IMR-90 (cell line): Measurements from ENCODE around the gene CFDP1. TPM values are rescaled to one million over a fixed set of nuclear protein-coding genes. Genes with fewer than 3 reads are reported as not detected.

Experiments
- ATAC-seq: fragments of 200-7000 bp; cut with Tn5 transposase; 2 replicates; pipeline ENCODE4 v1.9.1; 2020; ENCODE audit warnings: low read depth, mild to moderate bottlenecking, moderate library complexity
- BruUV-seq: library from RNA; stranded (reverse); fragments of 400-500 nt; replicated peaks from 2 replicates; lab custom pipeline; 2021; lab: Mats Ljungman, UMichigan
- CTCF ChIA-PET: fragments of 300-600 bp; formaldehyde crosslinking; extraction: SDS; loops from one replicate; lab custom pipeline; 2021; ENCODE audit warnings: antibody characterized with exemption; lab: Yijun Ruan, JAX
- POLR2A ChIA-PET: fragments of 300-600 bp; sonication (Branson Sonifier 250); formaldehyde crosslinking; loops from one replicate; lab custom pipeline; 2022; ENCODE audit warnings: antibody characterized with exemption; ENCODE audit not compliant: unreplicated experiment; lab: Charles Lee
- DNase-seq: peaks from one replicate; pipeline ENCODE4 v3.0.0; 2013
- H2AFZ ChIP-seq: replicated peaks from 2 replicates; pipeline ENCODE3; 2013; ENCODE audit warnings: low read length, mild to moderate bottlenecking; ENCODE audit not compliant: poor library complexity
- H2AK5ac ChIP-seq: 2 replicates; pipeline ENCODE4 v1.6.1; 2013; ENCODE audit warnings: low read depth, low read length, inconsistent platforms
- H2AK9ac ChIP-seq: replicated peaks from 2 replicates; pipeline ENCODE3; 2013; ENCODE audit warnings: mild to moderate bottlenecking, low read depth, low read length, moderate library complexity; ENCODE audit not compliant: poor library complexity
- H2BK120ac ChIP-seq: 2 replicates; pipeline ENCODE4 v1.6.1; 2013; ENCODE audit warnings: low read depth, low read length, inconsistent platforms
- H2BK15ac ChIP-seq: 3 replicates; pipeline ENCODE4 v1.6.1; 2013; ENCODE audit warnings: low read depth, low read length, inconsistent platforms
- H2BK20ac ChIP-seq: 2 replicates; pipeline ENCODE4 v1.6.1; 2013; ENCODE audit warnings: low read depth, mild to moderate bottlenecking, inconsistent platforms, low read length, moderate library complexity
- H2BK5ac ChIP-seq: 2 replicates; pipeline ENCODE4 v1.6.1; 2013; ENCODE audit warnings: mild to moderate bottlenecking, low read depth, low read length, inconsistent platforms; ENCODE audit not compliant: poor library complexity, severe bottlenecking
- H3K14ac ChIP-seq: replicated peaks from 2 replicates; pipeline ENCODE4 v1.6.1; 2013; ENCODE audit warnings: low read depth, low read length, inconsistent platforms
- H3K18ac ChIP-seq: 2 replicates; pipeline ENCODE4 v1.6.1; 2013; ENCODE audit warnings: low read depth, low read length, control low read depth
- H3K23ac ChIP-seq: 2 replicates; pipeline ENCODE4 v1.6.1; 2013; ENCODE audit warnings: low read depth, low read length, inconsistent platforms
- H3K27ac ChIP-seq: 2 replicates; pipeline ENCODE4 v1.5.1; 2013; ENCODE audit warnings: mild to moderate bottlenecking, control low read depth, low read length; ENCODE audit not compliant: insufficient read depth
- H3K27me3 ChIP-seq: 2 replicates; pipeline ENCODE4 v1.6.1; 2013; ENCODE audit warnings: low read length; ENCODE audit not compliant: control insufficient read depth, insufficient read depth
- H3K36me3 ChIP-seq: 2 replicates; pipeline ENCODE4 v1.6.1; 2013; ENCODE audit warnings: low read length, mixed read lengths; ENCODE audit not compliant: control insufficient read depth, insufficient read depth
- H3K4ac ChIP-seq: 2 replicates; pipeline ENCODE4 v1.6.1; 2013; ENCODE audit warnings: low read depth, low read length, inconsistent platforms
- H3K4me1 ChIP-seq: 2 replicates; pipeline ENCODE4 v1.6.1; 2013; ENCODE audit warnings: low read length, mixed read lengths; ENCODE audit not compliant: control insufficient read depth, insufficient read depth
- H3K4me2 ChIP-seq: 2 replicates; pipeline ENCODE4 v1.6.1; 2013; ENCODE audit warnings: low read depth, mild to moderate bottlenecking, control low read depth, low read length, moderate library complexity
- H3K4me3 ChIP-seq: 2 replicates; pipeline ENCODE4 v1.5.1; 2013; ENCODE audit warnings: low read depth, mild to moderate bottlenecking, control low read depth, low read length, moderate library complexity; ENCODE audit not compliant: insufficient read depth
- H3K56ac ChIP-seq: 2 replicates; pipeline ENCODE4 v1.6.1; 2013; ENCODE audit warnings: low read length, inconsistent platforms; ENCODE audit not compliant: insufficient read depth; ENCODE audit errors: extremely low read depth
- H3K79me1 ChIP-seq, 2 experiments: 2 replicates each; pipeline ENCODE4 v1.6.1; 2013; ENCODE audit warnings: low read length in 2 of 2, inconsistent platforms in 1 of 2, low read depth in 1 of 2
- H3K9ac ChIP-seq: 2 replicates; pipeline ENCODE4 v1.6.1; 2013; ENCODE audit warnings: low read depth, low read length, control low read depth
- H3K9me1 ChIP-seq: 2 replicates; pipeline ENCODE4 v1.6.1; 2013; ENCODE audit warnings: low read length, inconsistent platforms; ENCODE audit not compliant: insufficient read depth
- H3K9me3 ChIP-seq: 2 replicates; pipeline ENCODE4 v1.6.1; 2013; ENCODE audit warnings: low read length; ENCODE audit not compliant: control insufficient read depth, insufficient read depth
- H4K20me1 ChIP-seq: 2 replicates; pipeline ENCODE4 v1.6.1; 2013; ENCODE audit warnings: low read length, inconsistent platforms; ENCODE audit not compliant: insufficient read depth
- H4K5ac ChIP-seq: 2 replicates; pipeline ENCODE4 v1.6.1; 2013; ENCODE audit warnings: mild to moderate bottlenecking, low read depth, low read length, control low read depth
- H4K8ac ChIP-seq, 2 experiments: 2 replicates each; pipeline ENCODE4 v1.6.1; 2013; ENCODE audit warnings: low read depth in 2 of 2, low read length in 2 of 2, control low read depth in 1 of 2, inconsistent platforms in 1 of 2
- H4K91ac ChIP-seq: 2 replicates; pipeline ENCODE4 v1.6.1; 2013; ENCODE audit warnings: low read depth, low read length, inconsistent platforms; ENCODE audit not compliant: insufficient read depth
- BHLHE40 ChIP-seq: fragments of 150-350 bp; IDR thresholded peaks from 2 replicates; pipeline ENCODE4 v1.6.1; 2016; ENCODE audit warnings: mild to moderate bottlenecking, low read depth, low read length
- MAFK ChIP-seq: IDR thresholded peaks from 2 replicates; pipeline ENCODE4 v1.6.1; 2012; ENCODE audit warnings: low read depth, low read length, improper control_type of control experiment
- NFE2L2 ChIP-seq: fragments of 150-350 bp; IDR thresholded peaks from 2 replicates; pipeline ENCODE4 v1.6.1; 2016; ENCODE audit warnings: low read depth, mild to moderate bottlenecking, low read length
- RAD21 ChIP-seq: IDR thresholded peaks from 2 replicates; pipeline ENCODE4 v1.6.1; 2012; ENCODE audit warnings: low read length, improper control_type of control experiment
- RCOR1 ChIP-seq: IDR thresholded peaks from 2 replicates; pipeline ENCODE4 v1.6.1; 2012; ENCODE audit warnings: mild to moderate bottlenecking, low read length, improper control_type of control experiment; ENCODE audit not compliant: insufficient replicate concordance
- RFX5 ChIP-seq: IDR thresholded peaks from 2 replicates; pipeline ENCODE4 v1.8.0; 2012; ENCODE audit warnings: low read depth, mild to moderate bottlenecking, low read length, moderate library complexity
- WGBS, 2 experiments: methylation state at CpG; one replicate each; pipeline versions ENCODE4 v1.1.5 to v1.1.7; 2013; ENCODE audit warnings: missing lambda C conversion rate in 2 of 2; ENCODE audit not compliant: insufficient read length in 1 of 2; ENCODE audit errors: extremely low coverage in 2 of 2; 5-methylcytosine and 5-hydroxymethylcytosine counted together
- dilution Hi-C: fragments of 300-500 bp; cut with HindIII; formaldehyde crosslinking; loops from one replicate; pipeline ENCODE4 v1.14.3; 2018; ENCODE audit warnings: low sequenced_read_pairs; ENCODE audit not compliant: unreplicated experiment
- in situ Hi-C: fragments of 300-500 bp; cut with MboI; formaldehyde crosslinking; loops from 3 replicates; pipeline ENCODE4 v1.14.3; 2019; ENCODE audit warnings: low sequenced_read_pairs, inconsistent platforms, mixed read lengths
- intact Hi-C: fragments of 100-400 bp; cut with micrococcal nuclease; formaldehyde crosslinking; loops from 2 replicates; pipeline ENCODE4 v1.10.0; 2022
- polyA plus RNA-seq, 3 experiments: library from polyadenylated mRNA; depleted of rRNA; stranded (reverse); fragments of >200 nt; gene quantifications; 2 replicates each; pipeline ENCODE4 v1.2.3, GENCODE V29; 2012; ENCODE audit warnings: low replicate concordance in 1 of 3
- total RNA-seq: library from RNA; depleted of rRNA; stranded (reverse); fragments of >200 nt; gene quantifications from 2 replicates; pipeline ENCODE4 v1.2.3, GENCODE V29; 2012
- TF ChIP-seq, protein P1 (sequence below): conservative IDR thresholded peaks from 2 replicates; pipeline ENCODE4 v1.5.1; 2012; ENCODE audit warnings: mild to moderate bottlenecking, low read depth, low read length, improper control_type of control experiment

Gene CFDP1
- total and polyA plus RNA-seq, 2 of the 4 experiments (the other 2 are of a cell fraction) = 15.6 to 38.7 TPM

DNA sequence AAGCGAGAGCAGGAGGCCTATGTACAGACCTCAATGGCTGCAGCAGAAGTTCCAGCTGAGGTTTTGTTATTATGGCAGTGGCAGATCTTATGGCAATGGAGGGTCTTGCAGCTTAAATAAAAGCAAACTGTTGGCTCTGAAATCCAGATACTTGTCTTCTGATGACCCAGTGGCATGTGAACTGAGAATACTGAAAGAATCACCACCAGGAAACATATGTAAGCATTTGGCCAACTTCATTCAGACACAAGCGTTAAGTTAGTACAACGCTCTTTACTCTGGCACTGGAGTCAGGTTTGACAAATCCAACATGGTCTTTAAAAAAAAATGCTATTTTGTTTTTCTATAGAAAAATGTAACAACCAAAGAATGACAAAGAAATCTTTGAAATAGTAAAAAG is 70.5 kb downstream of the CFDP1 start:
- no peak for ATAC-seq
- H3K9me3 ChIP-seq = no peaks in the 10 kb centered on the region
- H4K8ac ChIP-seq = no peak overlapping the region
- H4K91ac ChIP-seq = no peak overlapping the region
- ChIA-PET POLR2A (no interaction called here), CTCF (no interaction called here)
- H2BK20ac ChIP-seq = no peak overlapping the region
- no peak overlapping the region for H4K5ac ChIP-seq
- intact Hi-C loops (no loop called here), dilution Hi-C loops (no loop called here), in situ Hi-C loops (no loop called here)
- TF ChIP-seq NFE2L2 (no peak), RFX5 (no peak), MAFK (no peak), BHLHE40 (no peak), RAD21 (no peak), RCOR1 (no peak)
- TF ChIP-seq, protein P1, sequence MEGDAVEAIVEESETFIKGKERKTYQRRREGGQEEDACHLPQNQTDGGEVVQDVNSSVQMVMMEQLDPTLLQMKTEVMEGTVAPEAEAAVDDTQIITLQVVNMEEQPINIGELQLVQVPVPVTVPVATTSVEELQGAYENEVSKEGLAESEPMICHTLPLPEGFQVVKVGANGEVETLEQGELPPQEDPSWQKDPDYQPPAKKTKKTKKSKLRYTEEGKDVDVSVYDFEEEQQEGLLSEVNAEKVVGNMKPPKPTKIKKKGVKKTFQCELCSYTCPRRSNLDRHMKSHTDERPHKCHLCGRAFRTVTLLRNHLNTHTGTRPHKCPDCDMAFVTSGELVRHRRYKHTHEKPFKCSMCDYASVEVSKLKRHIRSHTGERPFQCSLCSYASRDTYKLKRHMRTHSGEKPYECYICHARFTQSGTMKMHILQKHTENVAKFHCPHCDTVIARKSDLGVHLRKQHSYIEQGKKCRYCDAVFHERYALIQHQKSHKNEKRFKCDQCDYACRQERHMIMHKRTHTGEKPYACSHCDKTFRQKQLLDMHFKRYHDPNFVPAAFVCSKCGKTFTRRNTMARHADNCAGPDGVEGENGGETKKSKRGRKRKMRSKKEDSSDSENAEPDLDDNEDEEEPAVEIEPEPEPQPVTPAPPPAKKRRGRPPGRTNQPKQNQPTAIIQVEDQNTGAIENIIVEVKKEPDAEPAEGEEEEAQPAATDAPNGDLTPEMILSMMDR = no peak
- peaks cover 8% of the 10 kb centered on the region for H3K9me1 ChIP-seq
- no peak overlapping the region for H2AFZ ChIP-seq
- no peaks in the 10 kb centered on the region for H3K27me3 ChIP-seq
- H3K27ac ChIP-seq = no peak overlapping the region
- no peaks in the 10 kb centered on the region for H4K20me1 ChIP-seq
- H2BK15ac ChIP-seq = no peak overlapping the region
- BruUV-seq = no TSS peak
- peaks cover 4 to 12% of the 10 kb centered on the region in 2 experiments; a peak in 1 of 4 replicates for H3K79me1 ChIP-seq
- H2BK5ac ChIP-seq = no peak overlapping the region
- no peak overlapping the region for H2AK5ac ChIP-seq
- DNase-seq = no peak
- H3K14ac ChIP-seq = no peak overlapping the region
- no peak overlapping the region for H2AK9ac ChIP-seq
- WGBS, 2 experiments = no CpG with 5 or more reads among the region's 3 CpGs
- no peak overlapping the region for H3K18ac ChIP-seq
- no peak overlapping the region; the same call in 1 of the 2 replicates for H3K23ac ChIP-seq
- no peak overlapping the region for H3K4me2 ChIP-seq
- no peak overlapping the region for H2BK120ac ChIP-seq
- no peak overlapping the region for H3K4me3 ChIP-seq
- no peak overlapping the region for H3K4ac ChIP-seq
- H3K9ac ChIP-seq = no peak overlapping the region
- peaks cover 3% of the 10 kb centered on the region; the same call in 1 of the 2 replicates for H3K36me3 ChIP-seq
- no peak overlapping the region for H3K56ac ChIP-seq
- no peaks in the 10 kb centered on the region for H3K4me1 ChIP-seq
